ENCODE data around the gene ACBD5.

ACBD5 gene

GRCh38 chr10:27152687-27153086 is 87.9 kb downstream of the ACBD5 start:
- DNase-seq (ENCODE audit: low read depth), result no peak

GRCh38 chr10:27150261-27150660 is 90.3 kb downstream of the ACBD5 start:
- no peak for DNase-seq (ENCODE audit: low read depth)

GRCh38 chr10:27147701-27148100 is 92.9 kb downstream of the ACBD5 start:
- DNase-seq (ENCODE audit: low read depth), result no peak

- DNase-seq (ENCODE audit: low read depth), result no peak
These were observed 94.7 kb downstream of the ACBD5 start for GRCh38 chr10:27145937-27146336.
